ENCODE results near the gene NAXE.
"Not testable (repeated sequence)": the region's sequence is repeated elsewhere in the genome, so short reads cannot be mapped to it uniquely, and the experiment has no call there.

The NAXE gene

GRCh38 chr1:156623946-156624813 lies 32.6 kb downstream of the NAXE start:
- peak; percentile 70 for DNase-seq (ENCODE audit: low read depth, low spot score)

GRCh38 chr1:156624814-156625435 lies 33.3 kb downstream of the NAXE start:
- no peak for DNase-seq (ENCODE audit: low read depth, low spot score)

- peak; percentile 75 for DNase-seq (ENCODE audit: low read depth, low spot score)
These were observed 34.0 kb downstream of the NAXE start for GRCh38 chr1:156625436-156626078.

GRCh38 chr1:156626079-156626438 lies 34.5 kb downstream of the NAXE start:
- DNase-seq (ENCODE audit: low read depth, low spot score): no peak

- peak; percentile 68 for DNase-seq (ENCODE audit: low read depth, low spot score)
These were observed 35.8 kb downstream of the NAXE start for GRCh38 chr1:156627313-156627880.

- DNase-seq (ENCODE audit: low read depth, low spot score): no peak
These were observed 38.4 kb downstream of the NAXE start for GRCh38 chr1:156629823-156630449.

- not testable (repeated sequence) for DNase-seq (ENCODE audit: low read depth, low spot score)
These were observed 39.6 kb downstream of the NAXE start for GRCh38 chr1:156631152-156631551.

- no peak for DNase-seq (ENCODE audit: low read depth, low spot score)
These were observed 40.8 kb downstream of the NAXE start for GRCh38 chr1:156632355-156632754.

GRCh38 chr1:156638189-156638985 lies 46.8 kb downstream of the NAXE start:
- DNase-seq (ENCODE audit: low read depth, low spot score): no peak

GRCh38 chr1:156639601-156640101 lies 48.1 kb downstream of the NAXE start:
- peak; percentile 47 for DNase-seq (ENCODE audit: low read depth, low spot score)

- DNase-seq (ENCODE audit: low read depth, low spot score): no peak
These were observed 49.5 kb downstream of the NAXE start for GRCh38 chr1:156640842-156641706.

GRCh38 chr1:156641761-156642264 lies 50.2 kb downstream of the NAXE start, which contains the start of gene BCAN:
TSS of gene BCAN (plus strand) at chr1:156642117. CDS start at chr1:156646055, 3,938 bp downstream.
- DNase-seq (ENCODE audit: low read depth, low spot score): peak; percentile 44

GRCh38 chr1:156642265-156643048 lies 50.9 kb downstream of the NAXE start:
- DNase-seq (ENCODE audit: low read depth, low spot score): no peak

- DNase-seq (ENCODE audit: low read depth, low spot score): no peak
These were observed 51.6 kb downstream of the NAXE start for GRCh38 chr1:156643049-156643777.

- no peak for DNase-seq (ENCODE audit: low read depth, low spot score)
These were observed 52.2 kb downstream of the NAXE start for GRCh38 chr1:156643778-156644092.
